ENCODE data around the gene GNG7.
A peak's percentile ranks its signal among the peaks of the same experiment; 100 is the strongest.
"Not testable (repeated sequence)": the region's sequence is repeated elsewhere in the genome, so short reads cannot be mapped to it uniquely, and the experiment has no call there.

Gene GNG7

DNA sequence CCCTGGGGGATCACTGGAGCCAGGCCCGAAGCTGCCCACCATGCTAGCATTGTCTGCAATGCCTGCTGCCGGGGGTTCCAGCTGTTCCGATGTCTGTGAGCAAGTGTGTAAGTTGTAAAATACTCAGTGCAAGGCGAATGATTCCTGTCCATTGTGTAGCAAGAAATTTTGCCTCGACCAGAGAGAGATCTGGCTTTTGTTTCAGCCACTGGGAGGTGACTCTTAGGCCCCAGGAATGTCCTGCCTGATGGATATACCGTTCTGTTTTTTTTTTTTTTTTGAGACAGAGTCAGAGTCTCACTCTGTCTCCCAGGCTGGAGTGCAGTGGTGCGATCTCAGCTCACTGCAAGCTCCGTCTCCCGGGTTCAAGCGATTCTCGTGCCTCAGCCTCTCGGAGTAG lies 233.9 kb downstream of the GNG7 start:
- Histone ChIP-seq H4K20me1 (ENCODE audit: insufficient read depth, low read length) (no peaks in the 10 kb centered on the region), H2AFZ (ENCODE audit: low read depth, low read length) (no peak overlapping the region), H3K4me1 (ENCODE audit: low read length) (peaks cover 11% of the 10 kb centered on the region), H3K36me3 (replicated peaks; ENCODE audit: low read depth, low read length) (no peaks in the 10 kb centered on the region), H3K4me3 (ENCODE audit: low read length) (no peak overlapping the region), H3K9me3 (ENCODE audit: insufficient read depth, low read length) (no peaks in the 10 kb centered on the region), H3K9ac (ENCODE audit: low read length) (no peak overlapping the region), H3K27ac (ENCODE audit: low read length) (no peak overlapping the region), H3K4me2 (ENCODE audit: low read length) (no peak overlapping the region), H3K27me3 (ENCODE audit: low read depth, low read length) (no peaks in the 10 kb centered on the region), H3K79me2 (ENCODE audit: low read length) (no peaks in the 10 kb centered on the region)
- TF ChIP-seq EZH2phosphoT487 (IDR thresholded peaks at IDR 0.05; ENCODE audit: low read depth): no peak
- TF ChIP-seq, protein P1, sequence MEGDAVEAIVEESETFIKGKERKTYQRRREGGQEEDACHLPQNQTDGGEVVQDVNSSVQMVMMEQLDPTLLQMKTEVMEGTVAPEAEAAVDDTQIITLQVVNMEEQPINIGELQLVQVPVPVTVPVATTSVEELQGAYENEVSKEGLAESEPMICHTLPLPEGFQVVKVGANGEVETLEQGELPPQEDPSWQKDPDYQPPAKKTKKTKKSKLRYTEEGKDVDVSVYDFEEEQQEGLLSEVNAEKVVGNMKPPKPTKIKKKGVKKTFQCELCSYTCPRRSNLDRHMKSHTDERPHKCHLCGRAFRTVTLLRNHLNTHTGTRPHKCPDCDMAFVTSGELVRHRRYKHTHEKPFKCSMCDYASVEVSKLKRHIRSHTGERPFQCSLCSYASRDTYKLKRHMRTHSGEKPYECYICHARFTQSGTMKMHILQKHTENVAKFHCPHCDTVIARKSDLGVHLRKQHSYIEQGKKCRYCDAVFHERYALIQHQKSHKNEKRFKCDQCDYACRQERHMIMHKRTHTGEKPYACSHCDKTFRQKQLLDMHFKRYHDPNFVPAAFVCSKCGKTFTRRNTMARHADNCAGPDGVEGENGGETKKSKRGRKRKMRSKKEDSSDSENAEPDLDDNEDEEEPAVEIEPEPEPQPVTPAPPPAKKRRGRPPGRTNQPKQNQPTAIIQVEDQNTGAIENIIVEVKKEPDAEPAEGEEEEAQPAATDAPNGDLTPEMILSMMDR (IDR thresholded peaks at IDR 0.05; ENCODE audit: low read depth, low read length): no peak

DNA sequence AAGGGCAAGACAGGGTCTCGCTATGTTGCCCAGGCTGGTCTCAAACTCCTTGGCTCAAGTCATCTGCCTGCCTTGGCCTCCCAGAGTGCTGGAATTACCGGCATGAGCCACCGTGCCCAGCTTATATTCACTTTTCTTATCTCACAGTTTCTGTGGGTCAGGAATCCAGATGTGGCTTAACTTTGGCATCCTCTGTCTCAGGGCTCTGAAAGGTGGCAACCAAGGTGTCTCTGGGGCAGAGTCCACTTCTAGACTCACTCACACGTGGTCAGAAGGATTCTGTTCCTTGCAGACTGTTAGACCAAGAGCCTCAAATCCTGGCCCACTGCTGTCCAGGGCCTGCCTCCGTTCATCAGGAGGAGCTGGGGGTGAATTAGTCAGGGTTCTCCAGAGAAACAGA lies 238.1 kb downstream of the GNG7 start:
- Histone ChIP-seq H3K4me1 (ENCODE audit: low read length) (peaks cover 13% of the 10 kb centered on the region), H3K36me3 (replicated peaks; ENCODE audit: low read depth, low read length) (no peaks in the 10 kb centered on the region), H3K9me3 (ENCODE audit: insufficient read depth, low read length) (no peaks in the 10 kb centered on the region), H3K4me2 (ENCODE audit: low read length) (no peak overlapping the region), H3K9ac (ENCODE audit: low read length) (no peak overlapping the region), H3K27ac (ENCODE audit: low read length) (no peak overlapping the region), H3K79me2 (ENCODE audit: low read length) (no peaks in the 10 kb centered on the region), H3K27me3 (ENCODE audit: low read depth, low read length) (no peaks in the 10 kb centered on the region), H4K20me1 (ENCODE audit: insufficient read depth, low read length) (no peaks in the 10 kb centered on the region), H2AFZ (ENCODE audit: low read depth, low read length) (no peak overlapping the region), H3K4me3 (ENCODE audit: low read length) (no peak overlapping the region)
- no peak for TF ChIP-seq EZH2phosphoT487 (IDR thresholded peaks at IDR 0.05; ENCODE audit: low read depth)
- TF ChIP-seq, protein P1 (IDR thresholded peaks at IDR 0.05; ENCODE audit: low read depth, low read length): no peak

DNA sequence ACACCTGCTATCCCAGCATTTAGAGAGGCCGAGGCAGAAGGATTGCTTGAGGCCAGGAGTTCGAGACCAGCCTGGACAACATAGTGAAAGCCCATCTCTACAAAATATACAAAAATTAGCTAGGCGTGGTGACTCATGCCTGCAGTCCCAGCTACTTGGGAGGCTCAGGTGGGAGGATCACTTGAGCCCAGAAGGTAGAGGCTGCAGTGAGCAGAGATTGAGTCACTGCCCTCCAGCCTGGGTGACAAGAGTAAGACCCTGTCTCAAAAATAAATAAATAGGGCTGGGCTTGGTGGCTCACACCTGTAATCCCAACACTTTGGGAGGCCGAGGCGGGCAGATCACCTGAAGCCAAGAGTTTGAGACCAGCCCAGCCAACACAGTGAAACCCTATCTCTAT lies 238.8 kb downstream of the GNG7 start:
- not testable (repeated sequence) for H3K27ac ChIP-seq (ENCODE audit: low read length); H2AFZ ChIP-seq (ENCODE audit: low read depth, low read length); H3K79me2 ChIP-seq (ENCODE audit: low read length); H4K20me1 ChIP-seq (ENCODE audit: insufficient read depth, low read length); H3K27me3 ChIP-seq (ENCODE audit: low read depth, low read length); H3K9ac ChIP-seq (ENCODE audit: low read length); H3K4me2 ChIP-seq (ENCODE audit: low read length); H3K4me1 ChIP-seq (ENCODE audit: low read length); H3K9me3 ChIP-seq (ENCODE audit: insufficient read depth, low read length); H3K36me3 ChIP-seq (replicated peaks; ENCODE audit: low read depth, low read length); H3K4me3 ChIP-seq (ENCODE audit: low read length)

DNA sequence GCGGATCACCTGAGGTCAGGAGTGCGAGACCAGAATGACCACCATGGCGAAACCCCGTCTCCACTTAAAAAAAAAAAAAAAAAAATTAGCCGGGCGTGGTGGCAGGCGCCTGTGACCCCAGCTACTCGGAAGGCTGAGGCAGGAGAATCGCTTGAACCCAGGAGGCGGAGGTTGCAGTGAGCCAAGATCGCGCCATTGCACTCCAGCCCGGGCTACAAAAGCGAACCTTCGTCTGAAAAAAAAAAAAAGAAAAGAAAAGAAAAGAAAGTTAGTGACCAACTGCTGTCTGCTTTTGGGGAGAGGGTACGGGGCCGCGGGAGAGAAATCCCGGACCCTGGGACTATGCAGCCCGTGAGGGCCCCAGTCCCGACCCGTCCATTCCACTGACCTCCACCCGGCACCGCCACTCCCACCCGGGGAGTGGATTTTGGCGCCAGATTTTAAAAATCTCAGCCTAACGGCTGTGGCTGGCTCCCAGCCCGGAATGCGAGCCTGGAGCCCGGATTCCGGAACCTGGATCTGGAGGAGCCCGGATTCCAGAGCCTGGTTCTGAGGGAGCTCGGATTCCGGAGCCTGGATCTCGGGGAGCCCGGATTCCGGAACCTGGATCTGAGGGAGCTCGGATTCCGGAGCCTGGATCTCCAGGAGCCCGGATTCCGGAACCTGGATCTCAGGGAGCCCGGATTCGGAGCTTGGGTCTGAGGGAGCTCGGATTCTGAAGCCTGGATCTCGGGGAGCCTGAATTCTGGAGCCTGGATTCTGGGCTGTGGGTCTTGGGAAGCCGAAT lies 239.7 kb downstream of the GNG7 start:
- no peak overlapping the region for H3K27ac ChIP-seq (ENCODE audit: low read length)
- no peaks in the 10 kb centered on the region for H4K20me1 ChIP-seq (ENCODE audit: insufficient read depth, low read length)
- peaks cover 8% of the 10 kb centered on the region for H3K4me1 ChIP-seq (ENCODE audit: low read length)
- no peaks in the 10 kb centered on the region for H3K79me2 ChIP-seq (ENCODE audit: low read length)
- H3K4me3 ChIP-seq (ENCODE audit: low read length): peak overlapping the region; percentile 93
- peak overlapping the region; percentile 79 for H3K9ac ChIP-seq (ENCODE audit: low read length)
- H3K27me3 ChIP-seq (ENCODE audit: low read depth, low read length): no peaks in the 10 kb centered on the region
- no peaks in the 10 kb centered on the region for H3K36me3 ChIP-seq (replicated peaks; ENCODE audit: low read depth, low read length)
- no peaks in the 10 kb centered on the region for H3K9me3 ChIP-seq (ENCODE audit: insufficient read depth, low read length)
- peak overlapping the region; percentile 74 for H3K4me2 ChIP-seq (ENCODE audit: low read length)
- no peak overlapping the region for H2AFZ ChIP-seq (ENCODE audit: low read depth, low read length)
- TF ChIP-seq EZH2phosphoT487 (IDR thresholded peaks at IDR 0.05; ENCODE audit: low read depth): no peak
- TF ChIP-seq, protein P1 (IDR thresholded peaks at IDR 0.05; ENCODE audit: low read depth, low read length): no peak
